GM12892 (cell line): ENCODE measurements around the gene EEF1G.

Experiments used
- POLR2A ChIP-seq: IDR thresholded peaks from 2 replicates; pipeline ENCODE4 v1.6.1; 2011; ENCODE audit warnings: low read depth, low read length, control low read depth
- TAF1 ChIP-seq: IDR thresholded peaks from 2 replicates; pipeline ENCODE4 v1.6.1; 2011; ENCODE audit warnings: low read depth, mild to moderate bottlenecking, control low read depth, low read length, borderline replicate concordance

- TF ChIP-seq TAF1 (no peak), POLR2A (no peak)
Observed at GRCh38 chr11:62536301-62536957, 37.3 kb downstream of the EEF1G start.
